G401 (cell line): ENCODE results near the gene VANGL1. TPM values are rescaled to one million over a fixed set of nuclear protein-coding genes. Genes with fewer than 3 reads are reported as not detected.

ENCODE experiments used
- DNase-seq: peaks from one replicate; pipeline ENCODE4 v3.0.0-alpha.2; 2015; ENCODE audit warnings: low spot score
- in situ Hi-C: cut with HindIII; loops from 2 replicates; pipeline ENCODE4 v1.10.0; 2016; ENCODE audit warnings: low sequenced_read_pairs, mixed read lengths
- total RNA-seq: library from RNA; depleted of rRNA; stranded (reverse); fragments of >200 nt; shearing (Covaris generic); gene quantifications from 2 replicates; pipeline ENCODE4 v1.2.3, GENCODE V29; 2014

Gene VANGL1
- total RNA-seq, 1 experiment from 2014 or later: 1.5 TPM

- in situ Hi-C loops: no loop called here
These were observed 650 bp downstream of the VANGL1 start for GRCh38 chr1:115642168-115643072.

GRCh38 chr1:115643225-115643624, 1.5 kb downstream of the VANGL1 start:
- no peak for DNase-seq
- in situ Hi-C loops: no loop called here

More at GRCh38 chr1:115642168-115643072, 650 bp downstream of the VANGL1 start:
- no peak for DNase-seq

- no peak for DNase-seq
- in situ Hi-C loops: no loop called here
These were observed 1.9 kb downstream of the VANGL1 start for GRCh38 chr1:115643666-115644065.

- in situ Hi-C loops: no loop called here
- no peak for DNase-seq
These were observed 2.3 kb downstream of the VANGL1 start for GRCh38 chr1:115644109-115644508.

- no peak for DNase-seq
- in situ Hi-C loops: no loop called here
These were observed 5.3 kb downstream of the VANGL1 start for GRCh38 chr1:115647047-115647446.

GRCh38 chr1:115647507-115647906, 5.7 kb downstream of the VANGL1 start:
- in situ Hi-C loops: no loop called here
- no peak for DNase-seq

- in situ Hi-C loops: no loop called here
- no peak for DNase-seq
These were observed 6.3 kb downstream of the VANGL1 start for GRCh38 chr1:115647919-115648650.

- in situ Hi-C loops: no loop called here
- no peak for DNase-seq
These were observed 7.2 kb downstream of the VANGL1 start for GRCh38 chr1:115648717-115649691.

- no peak for DNase-seq
- in situ Hi-C loops: no loop called here
These were observed 8.2 kb downstream of the VANGL1 start for GRCh38 chr1:115649964-115650363.

GRCh38 chr1:115650961-115651360, 9.2 kb downstream of the VANGL1 start:
- in situ Hi-C loops: no loop called here
- DNase-seq: no peak

- no peak for DNase-seq
- in situ Hi-C loops: no loop called here
These were observed 9.6 kb downstream of the VANGL1 start for GRCh38 chr1:115651391-115651790.

GRCh38 chr1:115652236-115652788, 10.5 kb downstream of the VANGL1 start:
- DNase-seq: no peak
- in situ Hi-C loops: no loop called here

- in situ Hi-C loops: no loop called here
- no peak for DNase-seq
These were observed 12.4 kb downstream of the VANGL1 start for GRCh38 chr1:115654125-115654524.

- DNase-seq: no peak
- in situ Hi-C loops: no loop called here
These were observed 13.0 kb downstream of the VANGL1 start for GRCh38 chr1:115654663-115655305.

GRCh38 chr1:115655306-115655663, 13.5 kb downstream of the VANGL1 start:
- DNase-seq: no peak
- in situ Hi-C loops: no loop called here

- in situ Hi-C loops: no loop called here
- DNase-seq: no peak
These were observed 14.1 kb downstream of the VANGL1 start for GRCh38 chr1:115655916-115656315.

- in situ Hi-C loops: no loop called here
- DNase-seq: no peak
These were observed 14.8 kb downstream of the VANGL1 start for GRCh38 chr1:115656461-115657077.

- in situ Hi-C loops: no loop called here
- no peak for DNase-seq
These were observed 16.9 kb downstream of the VANGL1 start for GRCh38 chr1:115658646-115659045.
